ENCODE data around the gene PHTF2.

DNA sequence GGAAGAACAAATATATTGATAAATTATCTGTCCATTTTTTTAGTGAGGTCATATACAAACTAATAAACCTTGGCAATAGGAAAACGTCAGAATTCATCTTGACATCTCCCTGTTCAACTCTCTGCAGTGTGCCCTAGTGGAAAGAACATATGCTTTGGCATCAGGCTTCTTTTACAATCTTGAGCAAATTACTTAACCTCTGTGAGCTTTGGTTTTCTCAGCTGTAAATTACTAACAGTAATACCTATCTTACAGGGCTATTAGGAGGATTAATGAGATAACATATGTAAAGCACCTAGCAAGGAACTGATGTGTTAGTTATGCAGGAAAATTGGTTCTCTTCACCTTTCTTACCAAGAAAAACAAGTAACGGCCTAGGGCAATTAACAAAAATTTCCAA, 161.8 kb downstream of the PHTF2 start:
- TF ChIP-seq POLR2A (IDR thresholded peaks at IDR 0.05) = no peak
- TF ChIP-seq, protein P1, sequence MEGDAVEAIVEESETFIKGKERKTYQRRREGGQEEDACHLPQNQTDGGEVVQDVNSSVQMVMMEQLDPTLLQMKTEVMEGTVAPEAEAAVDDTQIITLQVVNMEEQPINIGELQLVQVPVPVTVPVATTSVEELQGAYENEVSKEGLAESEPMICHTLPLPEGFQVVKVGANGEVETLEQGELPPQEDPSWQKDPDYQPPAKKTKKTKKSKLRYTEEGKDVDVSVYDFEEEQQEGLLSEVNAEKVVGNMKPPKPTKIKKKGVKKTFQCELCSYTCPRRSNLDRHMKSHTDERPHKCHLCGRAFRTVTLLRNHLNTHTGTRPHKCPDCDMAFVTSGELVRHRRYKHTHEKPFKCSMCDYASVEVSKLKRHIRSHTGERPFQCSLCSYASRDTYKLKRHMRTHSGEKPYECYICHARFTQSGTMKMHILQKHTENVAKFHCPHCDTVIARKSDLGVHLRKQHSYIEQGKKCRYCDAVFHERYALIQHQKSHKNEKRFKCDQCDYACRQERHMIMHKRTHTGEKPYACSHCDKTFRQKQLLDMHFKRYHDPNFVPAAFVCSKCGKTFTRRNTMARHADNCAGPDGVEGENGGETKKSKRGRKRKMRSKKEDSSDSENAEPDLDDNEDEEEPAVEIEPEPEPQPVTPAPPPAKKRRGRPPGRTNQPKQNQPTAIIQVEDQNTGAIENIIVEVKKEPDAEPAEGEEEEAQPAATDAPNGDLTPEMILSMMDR (IDR thresholded peaks at IDR 0.05) = no peak
